K562 (cell line): ENCODE measurements around the gene HSPA1L. TPM values are rescaled to one million over a fixed set of nuclear protein-coding genes. Genes with fewer than 3 reads are reported as not detected.

Source experiments
- ATAC-seq: fragments of 200-7000 bp; cut with Tn5 transposase; 3 replicates; pipeline ENCODE4 v1.9.1; 2020; ENCODE audit warnings: moderate library complexity
- BruUV-seq: library from RNA; stranded (reverse); fragments of 400-500 nt; replicated peaks from 2 replicates; lab custom pipeline; 2021; lab: Mats Ljungman, UMichigan
- CTCF ChIA-PET: fragments of 300-600 bp; formaldehyde crosslinking; extraction: SDS; loops from one replicate; lab custom pipeline; 2021; ENCODE audit warnings: low intra/inter-chr PET ratio; lab: Yijun Ruan, JAX
- POLR2A ChIA-PET: fragments of 300-600, 350-650 bp; sonication (Branson Sonifier 250); formaldehyde crosslinking; extraction: SDS; loops from one replicate; lab custom pipeline; 2021; ENCODE audit warnings: antibody characterized with exemption, inconsistent platforms; lab: Yijun Ruan, JAX
- DNase-seq, 4 experiments: peaks; one replicate each; pipeline versions ENCODE4 v3.0.0 to v3.0.0-alpha.2; 2011 to 2018; ENCODE audit warnings: low spot score in 3 of 4, mixed read lengths in 3 of 4; ENCODE audit errors: extremely low read depth in 1 of 4
- FAIRE-seq: peaks from 2 replicates; lab custom pipeline; 2011; peaks lifted over from hg19 to GRCh38; lab: Jason Lieb, UNC
- H2AFZ ChIP-seq: 2 replicates; pipeline ENCODE4 v1.6.0; 2011; ENCODE audit warnings: low read depth, low read length, control low read depth, inconsistent platforms
- H3K27ac ChIP-seq: fragments of 200-600 bp; 3 replicates; pipeline ENCODE4 v1.8.0; 2011; ENCODE audit warnings: low read depth, mild to moderate bottlenecking, control low read depth, inconsistent platforms, low read length, moderate library complexity, mixed read lengths; ENCODE audit errors: extremely low read depth
- H3K27me3 ChIP-seq, 2 experiments: fragments of 300-600 bp in 1 of 2; 2 replicates in 1 of 2; 3 replicates in 1 of 2; pipeline versions ENCODE4 v1.6.0 to v1.8.0; 2011; ENCODE audit warnings: inconsistent platforms in 2 of 2, low read length in 2 of 2, mild to moderate bottlenecking in 1 of 2, mixed read lengths in 1 of 2, moderate library complexity in 1 of 2; ENCODE audit not compliant: control insufficient read depth in 2 of 2, insufficient read depth in 2 of 2
- H3K36me3 ChIP-seq: fragments of 300-600 bp; 3 replicates; pipeline ENCODE4 v1.8.0; 2011; ENCODE audit warnings: mild to moderate bottlenecking, low read length, inconsistent platforms; ENCODE audit not compliant: control insufficient read depth, insufficient read depth
- H3K4me1 ChIP-seq, 2 experiments: fragments of 200-600 bp in 1 of 2; replicated peaks in 1 of 2; 2 replicates in 1 of 2; 3 replicates in 1 of 2; pipeline versions ENCODE4 v1.5.1 to v1.8.0; 2011; ENCODE audit warnings: inconsistent platforms in 2 of 2, low read length in 2 of 2, mild to moderate bottlenecking in 1 of 2, mixed read lengths in 1 of 2, moderate library complexity in 1 of 2; ENCODE audit not compliant: control insufficient read depth in 2 of 2, insufficient read depth in 2 of 2
- H3K4me2 ChIP-seq: 2 replicates; pipeline ENCODE4 v1.6.1; 2011; ENCODE audit warnings: low read length, control low read depth, inconsistent platforms, mixed read lengths; ENCODE audit not compliant: insufficient read depth
- H3K4me3 ChIP-seq: fragments of 200-600 bp; sonication (generic), shearing (Covaris generic); 2 replicates; pipeline ENCODE4 v1.5.1; 2016; ENCODE audit warnings: control low read depth, inconsistent platforms
- H3K79me2 ChIP-seq: fragments of 200-600 bp; 3 replicates; pipeline ENCODE4 v1.8.0; 2011; ENCODE audit warnings: low read length, inconsistent platforms; ENCODE audit not compliant: control insufficient read depth, insufficient read depth
- H3K9ac ChIP-seq, 2 experiments: 2 replicates each; pipeline versions ENCODE4 v1.6.0 to v1.6.1; 2011; ENCODE audit warnings: low read depth in 2 of 2, low read length in 2 of 2, control low read depth in 1 of 2, inconsistent platforms in 1 of 2, mild to moderate bottlenecking in 1 of 2, mixed read lengths in 1 of 2; ENCODE audit not compliant: insufficient read depth in 1 of 2
- H3K9me1 ChIP-seq: one replicate; pipeline ENCODE4 v1.6.0; 2011; ENCODE audit warnings: inconsistent platforms, mild to moderate bottlenecking, low read length, moderate library complexity; ENCODE audit not compliant: control insufficient read depth, insufficient read depth
- H3K9me3 ChIP-seq: replicated peaks from 2 replicates; pipeline ENCODE4 v1.5.1; 2011; ENCODE audit warnings: low read depth, low read length, inconsistent platforms; ENCODE audit not compliant: control insufficient read depth, insufficient read depth
- H4K20me1 ChIP-seq: replicated peaks from 2 replicates; pipeline ENCODE4 v1.6.1; 2011; ENCODE audit warnings: low read length, inconsistent platforms, mixed read lengths; ENCODE audit not compliant: control insufficient read depth, insufficient read depth
- CC2D1A ChIP-seq: fragments of 450-650 bp; IDR thresholded peaks from 2 replicates; pipeline ENCODE4 v1.6.1; 2017; ENCODE audit warnings: mild to moderate bottlenecking
- MTA1 ChIP-seq: fragments of 450-650 bp; IDR thresholded peaks from 2 replicates; pipeline ENCODE4 v1.6.1; 2017; ENCODE audit warnings: borderline replicate concordance
- NEUROD1 ChIP-seq: fragments of 150-350 bp; IDR thresholded peaks from 2 replicates; pipeline ENCODE4 v1.6.1; 2014; ENCODE audit warnings: borderline replicate concordance, low read length, low read depth; ENCODE audit not compliant: partially characterized antibody
- NR2C2 ChIP-seq, 2 experiments: fragments of 200-800 bp in 1 of 2; sonication (Bioruptor generic) in 1 of 2; sonication (generic) in 1 of 2; formaldehyde crosslinking in 1 of 2; IDR thresholded peaks; 2 replicates each; pipeline versions ENCODE4 v1.6.1 to v1.8.0; 2016 to 2022; ENCODE audit warnings: mild to moderate bottlenecking in 1 of 2, missing compliant biosample characterization in 1 of 2, missing genetic modification characterization in 1 of 2, missing genetic modification reagents in 1 of 2
- PKNOX1 ChIP-seq: fragments of 450-650 bp; IDR thresholded peaks from 2 replicates; pipeline ENCODE4 v1.6.1; 2016
- ZFP1 ChIP-seq: fragments of 450-650 bp; formaldehyde crosslinking; IDR thresholded peaks from 2 replicates; pipeline ENCODE4 v1.4.0; 2020; ENCODE audit warnings: mild to moderate bottlenecking, mixed read lengths
- WGBS: fragments of 100-300 bp; shearing (Covaris generic); methylation state at CpG from one replicate; pipeline ENCODE4 v1.1.6; 2016; ENCODE audit warnings: low coverage, mixed read lengths; ENCODE audit not compliant: insufficient coverage; ENCODE audit errors: missing lambda C conversion rate; 5-methylcytosine and 5-hydroxymethylcytosine counted together
- in situ Hi-C: fragments of 300-500 bp; cut with MboI; formaldehyde crosslinking; loops from 4 replicates; pipeline ENCODE4 v1.15.0; 2018; ENCODE audit warnings: inconsistent platforms, mixed read lengths
- intact Hi-C: fragments of 100-400 bp; cut with micrococcal nuclease; formaldehyde crosslinking; loops from 2 replicates; pipeline ENCODE4 v1.14.2; 2022
- polyA plus RNA-seq, 8 experiments: library from polyadenylated mRNA; depleted of rRNA in 4 of 8; stranded (reverse) in 5 of 8; unstranded in 3 of 8; fragments of >200 nt; fragmentation: Nextera tagmentation in 2 of 8; fragmentation: Illumina TruSeq in 1 of 8; extraction: Ambion mirVana in 2 of 8; extraction: Trizol in 1 of 8; gene quantifications; 2 replicates each; pipeline versions ENCODE4 v1.2.1 to v1.2.3, GENCODE V29; 2011 to 2014; ENCODE audit warnings: inconsistent platforms in 1 of 8, missing spikeins in 1 of 8
- total RNA-seq, 7 experiments: library from RNA; depleted of rRNA in 6 of 7; stranded (reverse); fragments of >200 nt in 6 of 7; fragmentation: Illumina TruSeq in 2 of 7; extraction: Trizol in 2 of 7; gene quantifications; 2 replicates each; pipeline versions ENCODE4 v1.2.1 to v1.2.3, GENCODE V29; 2011 to 2021; ENCODE audit warnings: low replicate concordance in 1 of 7
- TF ChIP-seq, protein P1 (sequence below): sonication (generic); formaldehyde crosslinking; IDR thresholded peaks from 2 replicates; pipeline ENCODE4 v1.8.1; 2022; ENCODE audit warnings: missing genetic modification reagents

The HSPA1L gene
- total and polyA plus RNA-seq, 9 of the 15 experiments (the other 6 are each of a cell fraction or from before 2014, with no cell fraction given): 0.14 to 2.1 (median 1.3) TPM

GRCh38 chr6:31791324-31792089, 23.6 kb downstream of the HSPA1L start:
- FAIRE-seq (peak; percentile 80), DNase-seq (peak; percentile 84 to 87 (median 84)), ATAC-seq (peak; percentile 66)
- no TSS peak for BruUV-seq
- H3K9me3 ChIP-seq: no peaks in the 10 kb centered on the region
- H3K27ac ChIP-seq: peak overlapping the region; percentile 1; the same call in 1 of the 3 replicates
- in situ Hi-C loops: no loop called here
- intact Hi-C loops: no loop called here
- CTCF ChIA-PET: interaction anchor here (1.1 to 1.3 kb wide), 2 partner anchors 22 to 245 kb away, joined by 3 to 4 read pairs; partner anchors contain the start of gene ATP6V1G2
- H3K27me3 ChIP-seq: no peaks in the 10 kb centered on the region
- H3K4me3 ChIP-seq: no peak overlapping the region
- peaks cover 17 to 42% of the 10 kb centered on the region in 2 experiments for H3K4me1 ChIP-seq
- H3K9ac ChIP-seq: peak overlapping the region in 1 of 2 experiments; percentile 59; a peak in 2 of 4 replicates
- H3K9me1 ChIP-seq: no peaks in the 10 kb centered on the region
- H3K4me2 ChIP-seq: no peak overlapping the region
- peaks cover 68% of the 10 kb centered on the region for H3K36me3 ChIP-seq
- 0 out of 2 replicates have a peak, but pooled peaks cover 3% of the 10 kb centered on the region for H4K20me1 ChIP-seq
- H2AFZ ChIP-seq: no peak overlapping the region
- WGBS: 67% methylated on average over 12 of the region's 12 CpGs
- peaks cover 59% of the 10 kb centered on the region for H3K79me2 ChIP-seq
- POLR2A ChIA-PET: interaction anchor here (0.6 to 4.8 kb wide), 22 partner anchors 12 to 1062 kb away, joined by 3 to 47 read pairs (median 4); partner anchors contain the start of genes DDAH2, GPANK1, HSPA1A and HSPA1B
- TF ChIP-seq ZFP1 (CRISPR knock-in tag): no peak
- TF ChIP-seq NEUROD1: peak; percentile 40
- peak; percentile 80 for TF ChIP-seq PKNOX1
- TF ChIP-seq MTA1: 0 out of 2 replicates have a peak, but pooled peaks have one; percentile 51
- TF ChIP-seq, protein P1, sequence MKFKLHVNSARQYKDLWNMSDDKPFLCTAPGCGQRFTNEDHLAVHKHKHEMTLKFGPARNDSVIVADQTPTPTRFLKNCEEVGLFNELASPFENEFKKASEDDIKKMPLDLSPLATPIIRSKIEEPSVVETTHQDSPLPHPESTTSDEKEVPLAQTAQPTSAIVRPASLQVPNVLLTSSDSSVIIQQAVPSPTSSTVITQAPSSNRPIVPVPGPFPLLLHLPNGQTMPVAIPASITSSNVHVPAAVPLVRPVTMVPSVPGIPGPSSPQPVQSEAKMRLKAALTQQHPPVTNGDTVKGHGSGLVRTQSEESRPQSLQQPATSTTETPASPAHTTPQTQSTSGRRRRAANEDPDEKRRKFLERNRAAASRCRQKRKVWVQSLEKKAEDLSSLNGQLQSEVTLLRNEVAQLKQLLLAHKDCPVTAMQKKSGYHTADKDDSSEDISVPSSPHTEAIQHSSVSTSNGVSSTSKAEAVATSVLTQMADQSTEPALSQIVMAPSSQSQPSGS: no peak
- TF ChIP-seq NR2C2 (CRISPR knock-in tag; IDR thresholded peaks at IDR 0.05): 0 out of 2 replicates have a peak, but pooled peaks have one; percentile 11
- TF ChIP-seq NR2C2 (tag; IDR thresholded peaks at IDR 0.05): no peak
- TF ChIP-seq CC2D1A: peak; percentile 56; the same call in 1 of the 2 replicates
